BLaER1 (cell line): ENCODE data around the gene GZF1.
A peak's percentile ranks its signal among the peaks of the same experiment; 100 is the strongest.
"Not testable (repeated sequence)": the region's sequence is repeated elsewhere in the genome, so short reads cannot be mapped to it uniquely, and the experiment has no call there.

Experiments used
- H3K27ac ChIP-seq: shearing (Covaris generic); formaldehyde crosslinking; 2 replicates; pipeline ENCODE4 v1.8.1; 2022
- H3K27me3 ChIP-seq: shearing (Covaris generic); formaldehyde crosslinking; 2 replicates; pipeline ENCODE4 v1.8.1; 2022
- H3K36me3 ChIP-seq: shearing (Covaris generic); formaldehyde crosslinking; 2 replicates; pipeline ENCODE4 v1.8.1; 2022
- H3K4me1 ChIP-seq: shearing (Covaris generic); formaldehyde crosslinking; 2 replicates; pipeline ENCODE4 v1.8.1; 2022
- H3K4me2 ChIP-seq: shearing (Covaris generic); formaldehyde crosslinking; 2 replicates; pipeline ENCODE4 v1.8.1; 2022
- H3K4me3 ChIP-seq: shearing (Covaris generic); formaldehyde crosslinking; 2 replicates; pipeline ENCODE4 v1.8.1; 2022
- H3K9ac ChIP-seq: shearing (Covaris generic); formaldehyde crosslinking; 2 replicates; pipeline ENCODE4 v1.8.1; 2022
- H3K9me3 ChIP-seq: shearing (Covaris generic); formaldehyde crosslinking; 2 replicates; pipeline ENCODE4 v1.8.1; 2022
- H4K20me1 ChIP-seq: shearing (Covaris generic); formaldehyde crosslinking; 2 replicates; pipeline ENCODE4 v1.8.1; 2022
- Cebpa-rat ChIP-seq: shearing (Covaris generic); IDR thresholded peaks from 2 replicates; pipeline ENCODE4 v1.8.1; 2022

GZF1 gene

GRCh38 chr20:23343590-23343989 lies 18.4 kb upstream of the GZF1 start:
- H3K9ac ChIP-seq: no peak overlapping the region
- H3K27ac ChIP-seq: no peak overlapping the region
- H4K20me1 ChIP-seq: no peaks in the 10 kb centered on the region
- H3K27me3 ChIP-seq: no peaks in the 10 kb centered on the region
- H3K4me1 ChIP-seq: peaks cover 10% of the 10 kb centered on the region
- H3K4me2 ChIP-seq: no peak overlapping the region
- no peak overlapping the region for H3K4me3 ChIP-seq
- H3K36me3 ChIP-seq: no peaks in the 10 kb centered on the region
- peaks cover 4% of the 10 kb centered on the region; the same call in 1 of the 2 replicates for H3K9me3 ChIP-seq
- TF ChIP-seq Cebpa-rat: no peak

- no peaks in the 10 kb centered on the region for H4K20me1 ChIP-seq
- H3K27ac ChIP-seq: no peak overlapping the region
- no peak overlapping the region for H3K4me2 ChIP-seq
- peaks cover 17% of the 10 kb centered on the region for H3K4me1 ChIP-seq
- no peaks in the 10 kb centered on the region for H3K27me3 ChIP-seq
- no peak overlapping the region for H3K9ac ChIP-seq
- TF ChIP-seq Cebpa-rat: no peak
- peaks cover 4% of the 10 kb centered on the region; the same call in 1 of the 2 replicates for H3K9me3 ChIP-seq
- no peak overlapping the region for H3K4me3 ChIP-seq
- no peaks in the 10 kb centered on the region for H3K36me3 ChIP-seq
Observed at GRCh38 chr20:23344336-23344735, 17.6 kb upstream of the GZF1 start.

DNA sequence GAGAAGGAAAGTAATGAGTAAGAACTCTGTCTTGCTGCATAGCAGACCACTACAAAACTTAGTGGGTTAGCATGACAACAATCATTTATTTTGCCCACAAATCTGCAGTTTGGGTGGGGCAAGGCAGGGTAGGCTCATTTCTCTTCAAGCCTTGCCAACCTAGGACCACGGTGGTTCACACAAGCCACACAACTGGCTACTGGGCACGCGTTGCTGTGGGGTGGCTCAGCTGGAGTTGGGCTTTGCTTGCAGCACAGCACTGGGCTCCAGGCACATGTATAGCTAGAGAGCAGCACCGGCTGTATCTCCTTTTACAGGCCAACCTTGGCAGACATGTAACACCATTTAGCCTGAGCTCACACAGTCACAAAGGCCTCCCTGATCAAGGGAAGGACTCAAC lies 16.0 kb upstream of the GZF1 start:
- no peak for TF ChIP-seq Cebpa-rat
- Histone ChIP-seq H3K36me3 (no peaks in the 10 kb centered on the region), H3K4me1 (peaks cover 20% of the 10 kb centered on the region), H3K27me3 (no peaks in the 10 kb centered on the region), H4K20me1 (no peaks in the 10 kb centered on the region; the same call in 1 of the 2 replicates), H3K27ac (no peak overlapping the region), H3K9ac (no peak overlapping the region), H3K9me3 (peaks cover 4% of the 10 kb centered on the region; the same call in 1 of the 2 replicates), H3K4me3 (no peak overlapping the region), H3K4me2 (no peak overlapping the region)

DNA sequence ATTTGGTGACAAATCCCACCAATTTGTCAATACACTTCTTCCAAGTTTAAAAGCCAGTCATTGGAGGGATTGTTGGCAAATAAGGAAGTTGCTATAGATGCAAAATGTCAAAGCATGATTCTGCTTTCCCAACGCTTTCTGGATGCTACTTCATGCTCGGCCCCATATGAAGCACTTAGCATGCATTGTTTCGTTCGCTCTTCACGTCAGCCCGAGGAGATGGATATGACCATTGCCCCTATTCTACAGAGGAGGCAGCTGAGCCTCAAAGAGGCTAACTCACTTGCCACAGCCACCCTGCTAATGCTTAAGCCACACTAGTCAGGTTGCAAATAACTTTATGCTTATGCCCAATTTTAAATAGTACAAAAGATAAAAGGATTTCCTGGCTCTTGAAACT lies 14.2 kb upstream of the GZF1 start:
- Histone ChIP-seq H3K4me1 (peaks cover 26% of the 10 kb centered on the region), H3K9me3 (peaks cover 4% of the 10 kb centered on the region; the same call in 1 of the 2 replicates), H3K36me3 (peaks cover 2% of the 10 kb centered on the region; the same call in 1 of the 2 replicates), H3K27ac (no peak overlapping the region), H3K4me3 (no peak overlapping the region), H4K20me1 (peaks cover 17% of the 10 kb centered on the region), H3K9ac (no peak overlapping the region), H3K4me2 (no peak overlapping the region), H3K27me3 (no peaks in the 10 kb centered on the region)
- no peak for TF ChIP-seq Cebpa-rat

- H3K4me3 ChIP-seq: not testable (repeated sequence)
Observed at GRCh38 chr20:23348510-23348909, 13.5 kb upstream of the GZF1 start.

DNA sequence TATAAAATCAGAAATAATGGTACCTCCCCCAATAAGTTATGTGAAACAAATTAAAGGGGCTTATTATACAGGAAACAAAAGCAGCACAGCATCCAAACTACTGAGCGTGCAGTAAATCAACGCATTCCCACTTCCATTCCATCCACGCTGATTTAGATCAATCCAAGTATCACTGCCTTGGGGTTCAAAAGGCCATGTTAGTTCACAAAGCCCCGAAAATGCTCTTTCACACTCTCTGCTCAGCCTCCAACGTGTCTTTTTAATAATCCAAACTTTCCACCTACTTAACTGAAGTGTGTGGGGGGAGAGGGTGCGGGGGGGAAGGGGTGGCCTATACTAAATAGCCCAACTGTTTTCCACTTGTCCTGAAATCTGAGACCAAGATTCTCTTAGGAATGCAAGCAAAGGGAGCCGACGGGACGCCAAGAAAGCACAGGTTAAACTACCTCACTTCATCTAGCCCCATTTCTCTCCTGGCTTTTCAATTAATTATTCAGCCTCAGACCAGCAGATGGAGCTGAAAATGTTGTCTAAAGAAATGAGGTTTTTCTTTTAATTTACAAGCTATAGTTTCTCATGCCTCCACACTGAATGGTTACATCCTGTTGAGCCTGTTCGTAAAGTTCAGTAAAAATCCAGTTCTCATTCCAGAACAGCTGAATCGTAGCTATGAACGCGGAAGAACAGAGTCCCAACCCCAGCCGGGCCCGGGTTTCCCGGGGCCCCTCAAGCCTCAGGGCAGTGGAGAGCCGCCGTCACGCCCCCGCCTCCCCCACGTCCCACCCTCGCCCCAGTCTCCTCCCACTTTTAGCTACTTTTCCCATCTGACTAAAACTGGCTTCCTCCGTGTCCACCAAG lies 12.4 kb upstream of the GZF1 start:
- no peak for TF ChIP-seq Cebpa-rat
- Histone ChIP-seq H3K4me1 (peaks cover 32% of the 10 kb centered on the region), H3K36me3 (peaks cover 19% of the 10 kb centered on the region), H3K4me3 (peak overlapping the region; percentile 96), H3K4me2 (peak overlapping the region; percentile 89), H3K27ac (peak overlapping the region; percentile 96), H3K27me3 (no peaks in the 10 kb centered on the region), H4K20me1 (peaks cover 35% of the 10 kb centered on the region), H3K9me3 (no peaks in the 10 kb centered on the region), H3K9ac (peak overlapping the region; percentile 97)

More at GRCh38 chr20:23348510-23348909, 13.5 kb upstream of the GZF1 start:
- H3K27me3 ChIP-seq, H3K36me3 ChIP-seq, H3K9me3 ChIP-seq, H3K4me2 ChIP-seq: not testable (repeated sequence)
- peak overlapping the region; percentile 96; the same call in 1 of the 2 replicates for H3K27ac ChIP-seq
- H3K9ac ChIP-seq: peak overlapping the region; percentile 97; the same call in 1 of the 2 replicates
- peaks cover 31% of the 10 kb centered on the region for H3K4me1 ChIP-seq
- peaks cover 24% of the 10 kb centered on the region for H4K20me1 ChIP-seq

DNA sequence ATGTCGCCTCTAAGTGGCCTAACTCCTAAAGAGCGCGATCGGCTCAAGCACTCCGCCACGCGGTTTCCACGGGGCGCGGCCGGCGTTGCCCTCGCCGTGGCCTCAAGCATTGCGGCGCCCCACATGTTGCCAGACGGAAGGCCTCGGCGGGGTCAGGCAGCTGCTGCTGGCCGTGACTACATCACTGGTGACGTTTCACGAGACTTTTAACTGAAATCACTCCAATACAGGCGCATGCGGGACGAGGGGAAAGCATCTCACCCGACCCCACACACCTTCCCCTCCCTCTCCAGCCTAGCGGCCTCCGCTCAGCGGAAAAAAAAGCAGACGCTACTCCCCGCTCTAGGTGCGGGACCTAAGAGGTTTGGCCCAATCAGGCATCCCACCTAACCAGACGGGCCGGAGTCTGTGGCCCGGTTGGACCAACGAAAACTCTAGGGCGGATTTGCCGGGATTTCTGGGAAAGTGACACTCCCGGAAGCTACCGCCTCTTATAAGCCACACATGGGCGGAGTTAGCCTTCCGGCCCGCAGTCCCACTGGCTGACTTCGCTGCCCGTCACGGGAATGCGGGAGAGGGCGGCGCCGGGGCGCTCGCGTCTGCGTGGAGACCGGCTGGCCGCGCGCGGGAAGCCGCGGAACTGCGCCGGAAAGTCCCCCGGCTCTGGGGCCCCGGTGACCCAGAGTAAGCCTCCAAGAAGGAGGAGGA lies 11.6 kb upstream of the GZF1 start, which contains the start of gene NXT1:
Gene NXT1, plus strand, starts transcription at position 596 of the 708 bp plus-strand sequence. CDS start 3,251 bp downstream, outside the sequence.
- peak within 1 kb of the TSS; percentile 96 for H3K4me3 ChIP-seq
- H3K4me1 ChIP-seq: peaks cover 40% of the 10 kb centered on the region
- no peak for TF ChIP-seq Cebpa-rat
- H3K9me3 ChIP-seq: no peaks in the 10 kb centered on the region
- peak within 1 kb of the TSS; percentile 97 for H3K9ac ChIP-seq
- no peaks in the 10 kb centered on the region for H3K27me3 ChIP-seq
- H3K4me2 ChIP-seq: peak within 1 kb of the TSS; percentile 89
- H3K36me3 ChIP-seq: peaks cover 27% of the 10 kb centered on the region
- H3K27ac ChIP-seq: peak within 1 kb of the TSS; percentile 96
- H4K20me1 ChIP-seq: peaks cover 43% of the 10 kb centered on the region

GRCh38 chr20:23350904-23351838 lies 10.8 kb upstream of the GZF1 start:
- Histone ChIP-seq H3K9me3 (no peaks in the 10 kb centered on the region), H3K4me1 (peaks cover 48% of the 10 kb centered on the region), H3K27ac (peak overlapping the region; percentile 96), H3K9ac (peak overlapping the region; percentile 97), H3K36me3 (peaks cover 36% of the 10 kb centered on the region), H3K4me2 (peak overlapping the region; percentile 89), H3K27me3 (no peaks in the 10 kb centered on the region), H4K20me1 (peaks cover 51% of the 10 kb centered on the region), H3K4me3 (peak overlapping the region; percentile 96)
- no peak for TF ChIP-seq Cebpa-rat

DNA sequence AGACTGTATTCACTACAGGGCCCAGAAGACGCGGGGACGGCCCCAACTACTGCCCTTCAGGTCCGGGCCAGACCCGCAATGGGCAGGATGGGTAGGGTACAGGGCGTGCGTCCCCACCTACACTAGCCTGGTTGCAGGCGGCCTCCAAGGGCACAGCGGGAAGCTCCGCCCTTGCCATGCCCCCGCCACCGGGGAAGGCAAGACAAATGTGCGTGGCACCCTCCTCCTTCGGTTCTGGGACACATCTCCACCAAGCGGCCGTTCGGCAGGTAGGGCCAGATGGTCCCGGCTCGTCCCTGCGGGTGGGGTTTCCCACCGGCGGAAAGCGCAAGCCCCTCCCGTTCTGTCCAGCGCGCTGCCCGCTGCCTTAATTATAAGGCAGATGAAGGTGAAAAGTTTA lies 5.8 kb upstream of the GZF1 start:
- H3K9ac ChIP-seq: 0 out of 2 replicates have a peak overlapping the region, but pooled peaks have one; percentile 20
- H3K4me3 ChIP-seq: no peak overlapping the region

More for the DNA sequence above, 5.8 kb upstream of the GZF1 start:
- peaks cover 38% of the 10 kb centered on the region for H3K36me3 ChIP-seq
- peak overlapping the region; percentile 17 for H3K4me2 ChIP-seq
- H3K27ac ChIP-seq: no peak overlapping the region
- TF ChIP-seq Cebpa-rat: no peak
- no peaks in the 10 kb centered on the region for H3K9me3 ChIP-seq
- no peaks in the 10 kb centered on the region for H3K27me3 ChIP-seq
- H4K20me1 ChIP-seq: peaks cover 53% of the 10 kb centered on the region
- peaks cover 70% of the 10 kb centered on the region for H3K4me1 ChIP-seq
